Astrocyte (in vitro differentiated cells and primary cell): ENCODE results near the gene RALA.

Experiments used
- CTCF ChIP-seq: IDR thresholded peaks from 2 replicates; pipeline ENCODE4 v1.5.1; 2011; ENCODE audit warnings: low read depth, mild to moderate bottlenecking, inconsistent platforms, low read length, moderate library complexity; ENCODE audit not compliant: insufficient read depth
- EZH2 ChIP-seq: IDR thresholded peaks from 2 replicates; pipeline ENCODE4 v1.6.1; 2012; ENCODE audit warnings: mild to moderate bottlenecking, low read length, inconsistent platforms; ENCODE audit not compliant: insufficient read depth

GRCh38 chr7:39637400-39637799, 14.0 kb downstream of the RALA start:
- TF ChIP-seq CTCF: no peak
- no peak for TF ChIP-seq EZH2
